H1 (cell line): ENCODE results near the gene SLC25A30. TPM values are rescaled to one million over a fixed set of nuclear protein-coding genes. Genes with fewer than 3 reads are reported as not detected.

Experiments
- CTCF ChIA-PET: fragments of 300-600 bp; sonication (Branson Sonifier 250); formaldehyde crosslinking; loops from one replicate; lab custom pipeline; 2021; ENCODE audit not compliant: partially characterized antibody; lab: Charles Lee
- POLR2A ChIA-PET: fragments of 300-600 bp; sonication (Branson Sonifier 250); formaldehyde crosslinking; loops from one replicate; lab custom pipeline; 2021; ENCODE audit warnings: inconsistent platforms; ENCODE audit not compliant: partially characterized antibody; lab: Charles Lee
- DNase-seq, 2 experiments: peaks; one replicate each; pipeline versions ENCODE4 v3.0.0 to v3.0.0-alpha.2; 2010 to 2022; ENCODE audit warnings: low spot score in 2 of 2, low read depth in 1 of 2, mixed read lengths in 1 of 2
- FAIRE-seq: peaks from 2 replicates; lab custom pipeline; 2011; peaks lifted over from hg19 to GRCh38; lab: Jason Lieb, UNC
- H2AFZ ChIP-seq: 2 replicates; pipeline ENCODE4 v1.8.1; 2012; ENCODE audit warnings: low read length, inconsistent platforms
- H2AK5ac ChIP-seq: 2 replicates; pipeline ENCODE4 v1.6.1; 2013; ENCODE audit warnings: low read depth, low read length
- H2BK120ac ChIP-seq: replicated peaks from 2 replicates; pipeline ENCODE3; 2013; ENCODE audit warnings: low read depth, low read length, inconsistent platforms
- H2BK12ac ChIP-seq: 2 replicates; pipeline ENCODE4 v1.6.1; 2013; ENCODE audit warnings: low read depth, low read length
- H2BK15ac ChIP-seq: 2 replicates; pipeline ENCODE4 v1.6.1; 2013; ENCODE audit warnings: low read length
- H2BK20ac ChIP-seq: 2 replicates; pipeline ENCODE4 v1.6.1; 2013; ENCODE audit warnings: low read length
- H2BK5ac ChIP-seq: 2 replicates; pipeline ENCODE4 v1.6.1; 2013; ENCODE audit warnings: low read depth, low read length
- H3K14ac ChIP-seq: 2 replicates; pipeline ENCODE4 v1.6.1; 2013; ENCODE audit warnings: inconsistent platforms; ENCODE audit not compliant: insufficient read length
- H3K18ac ChIP-seq: 2 replicates; pipeline ENCODE4 v1.6.1; 2013; ENCODE audit warnings: low read length; ENCODE audit errors: extremely low read depth
- H3K23ac ChIP-seq: 2 replicates; pipeline ENCODE4 v1.6.1; 2013; ENCODE audit warnings: inconsistent platforms; ENCODE audit not compliant: insufficient read length
- H3K23me2 ChIP-seq: 2 replicates; pipeline ENCODE4 v1.6.1; 2013; ENCODE audit warnings: low read depth, low read length
- H3K27ac ChIP-seq: 2 replicates; pipeline ENCODE4 v1.6.1; 2011; ENCODE audit warnings: low read depth, low read length, inconsistent platforms
- H3K27me3 ChIP-seq, 4 experiments: replicated peaks in 1 of 4; 1 replicate in 1 of 4; 2 replicates in 3 of 4; pipeline versions ENCODE4 v1.6.1 to v1.8.1; 2011 to 2013; ENCODE audit warnings: low read length in 3 of 4, mild to moderate bottlenecking in 3 of 4, inconsistent platforms in 2 of 4, mixed read lengths in 2 of 4, moderate library complexity in 1 of 4; ENCODE audit not compliant: control insufficient read depth in 3 of 4, insufficient read depth in 3 of 4; ENCODE audit errors: extremely low read depth in 1 of 4
- H3K36me3 ChIP-seq, 4 experiments: 2 replicates each; pipeline versions ENCODE4 v1.6.1 to v1.8.1; 2011 to 2013; ENCODE audit warnings: mild to moderate bottlenecking in 4 of 4, low read length in 3 of 4, moderate library complexity in 2 of 4, control low read depth in 1 of 4, inconsistent platforms in 1 of 4; ENCODE audit not compliant: insufficient read depth in 4 of 4, control insufficient read depth in 2 of 4
- H3K4ac ChIP-seq: replicated peaks from 2 replicates; pipeline ENCODE3; 2013; ENCODE audit warnings: low read length, low read depth, mixed read lengths, inconsistent platforms; ENCODE audit not compliant: insufficient read length
- H3K4me1 ChIP-seq, 4 experiments: replicated peaks in 1 of 4; 1 replicate in 1 of 4; 2 replicates in 3 of 4; pipeline versions ENCODE4 v1.6.1 to v1.8.1; 2011 to 2013; ENCODE audit warnings: low read length in 3 of 4, inconsistent platforms in 2 of 4, mixed read lengths in 1 of 4; ENCODE audit not compliant: insufficient read depth in 4 of 4, control insufficient read depth in 3 of 4
- H3K4me2 ChIP-seq, 2 experiments: 2 replicates each; pipeline versions ENCODE4 v1.6.1 to v1.8.1; 2011 to 2013; ENCODE audit warnings: low read depth in 2 of 2, low read length in 2 of 2, control low read depth in 1 of 2, inconsistent platforms in 1 of 2, mild to moderate bottlenecking in 1 of 2; ENCODE audit not compliant: insufficient read depth in 1 of 2
- H3K4me3 ChIP-seq, 4 experiments: fragments of 200-600, 300-600 bp in 1 of 4; sonication (generic), shearing (Covaris generic), sonication (Bioruptor Twin) in 1 of 4; 2 replicates each; pipeline versions ENCODE4 v1.5.1 to v1.8.1; 2011 to 2016; ENCODE audit warnings: low read length in 4 of 4, low read depth in 3 of 4, control low read depth in 2 of 4, inconsistent platforms in 2 of 4, mild to moderate bottlenecking in 2 of 4, mixed read lengths in 1 of 4, moderate library complexity in 1 of 4; ENCODE audit not compliant: insufficient read depth in 2 of 4; ENCODE audit errors: extremely low read depth in 1 of 4
- H3K56ac ChIP-seq: replicated peaks from 2 replicates; pipeline ENCODE3; 2013; ENCODE audit warnings: low read depth, mild to moderate bottlenecking, mixed read lengths, low read length, inconsistent platforms; ENCODE audit not compliant: insufficient read length
- H3K79me1 ChIP-seq: 2 replicates; pipeline ENCODE4 v1.6.1; 2013; ENCODE audit warnings: low read depth, low read length, control low read depth
- H3K79me2 ChIP-seq, 2 experiments: 2 replicates each; pipeline versions ENCODE4 v1.6.1 to v1.8.1; 2012 to 2013; ENCODE audit warnings: low read length in 2 of 2, mild to moderate bottlenecking in 2 of 2, inconsistent platforms in 1 of 2; ENCODE audit not compliant: insufficient read depth in 2 of 2, control insufficient read depth in 1 of 2
- H3K9ac ChIP-seq, 4 experiments: replicated peaks in 1 of 4; 1 replicate in 1 of 4; 2 replicates in 3 of 4; pipeline versions ENCODE4 v1.6.1 to v1.8.1; 2011 to 2013; ENCODE audit warnings: low read depth in 3 of 4, low read length in 3 of 4, control low read depth in 2 of 4, mild to moderate bottlenecking in 2 of 4, moderate library complexity in 2 of 4, inconsistent platforms in 1 of 4; ENCODE audit errors: extremely low read depth in 1 of 4
- H3K9me3 ChIP-seq, 2 experiments: 2 replicates each; pipeline versions ENCODE4 v1.6.1 to v1.8.1; 2012 to 2013; ENCODE audit warnings: mild to moderate bottlenecking in 2 of 2, moderate library complexity in 2 of 2, control low read depth in 1 of 2, inconsistent platforms in 1 of 2, low read depth in 1 of 2, low read length in 1 of 2, mixed read lengths in 1 of 2; ENCODE audit not compliant: insufficient read depth in 2 of 2
- H4K20me1 ChIP-seq, 2 experiments: replicated peaks in 1 of 2; 2 replicates each; pipeline versions ENCODE3 to v1.8.1; 2011 to 2013; ENCODE audit warnings: inconsistent platforms in 2 of 2, low read length in 2 of 2, mild to moderate bottlenecking in 1 of 2; ENCODE audit not compliant: insufficient read depth in 2 of 2, control insufficient read depth in 1 of 2
- H4K5ac ChIP-seq: 2 replicates; pipeline ENCODE4 v1.6.1; 2013; ENCODE audit warnings: low read length, low read depth, mixed read lengths, inconsistent platforms; ENCODE audit not compliant: insufficient read length
- H4K8ac ChIP-seq: 2 replicates; pipeline ENCODE4 v1.8.0; 2013; ENCODE audit warnings: mild to moderate bottlenecking, moderate library complexity, low read length, inconsistent platforms; ENCODE audit not compliant: insufficient read depth; ENCODE audit errors: extremely low read depth
- H4K91ac ChIP-seq: replicated peaks from 2 replicates; pipeline ENCODE3; 2013; ENCODE audit warnings: low read length, mixed read lengths, inconsistent platforms; ENCODE audit not compliant: insufficient read length
- BRCA1 ChIP-seq: IDR thresholded peaks from 2 replicates; pipeline ENCODE4 v1.6.1; 2012; ENCODE audit warnings: low read depth, low read length, improper control_type of control experiment
- CHD1 ChIP-seq: IDR thresholded peaks from 2 replicates; pipeline ENCODE4 v1.6.1; 2012; ENCODE audit warnings: low read depth, low read length, improper control_type of control experiment
- CHD2 ChIP-seq: IDR thresholded peaks from 2 replicates; pipeline ENCODE4 v1.6.1; 2012; ENCODE audit warnings: low read length, improper control_type of control experiment
- GABPA ChIP-seq: IDR thresholded peaks from 2 replicates; pipeline ENCODE4 v1.6.1; 2011; ENCODE audit warnings: mild to moderate bottlenecking, low read length, moderate library complexity, borderline replicate concordance; ENCODE audit not compliant: insufficient read depth
- KDM1A ChIP-seq: fragments of 200-600, 300-600 bp; sonication (generic); IDR thresholded peaks from 2 replicates; pipeline ENCODE4 v1.7.1; 2016; ENCODE audit warnings: mild to moderate bottlenecking, low read length, borderline replicate concordance
- KDM4A ChIP-seq: IDR thresholded peaks from one replicate; pipeline ENCODE4 v1.7.1; 2012; ENCODE audit warnings: low read depth, mild to moderate bottlenecking, moderate library complexity, low read length, inconsistent platforms; ENCODE audit not compliant: severe bottlenecking
- PHF8 ChIP-seq: fragments of 200-600 bp; sonication (generic); conservative IDR thresholded peaks from 2 replicates; pipeline ENCODE4 v1.7.1; 2012; ENCODE audit warnings: low read depth, mild to moderate bottlenecking, inconsistent platforms, low read length, moderate library complexity
- POLR2A ChIP-seq, 2 experiments: IDR thresholded peaks; 1 replicate in 1 of 2; 2 replicates in 1 of 2; pipeline ENCODE4 v1.6.1; 2011; ENCODE audit warnings: low read depth in 2 of 2, low read length in 2 of 2, mild to moderate bottlenecking in 2 of 2; ENCODE audit errors: control extremely low read depth in 1 of 2
- POU5F1 ChIP-seq: IDR thresholded peaks from 2 replicates; pipeline ENCODE4 v1.6.1; 2011; ENCODE audit warnings: low read depth, mild to moderate bottlenecking, low read length, moderate library complexity
- TAF7 ChIP-seq: optimal IDR thresholded peaks from 2 replicates; pipeline ENCODE3; 2011; ENCODE audit warnings: low read depth, mild to moderate bottlenecking, inconsistent platforms, low read length, moderate library complexity, borderline replicate concordance
- WGBS, 2 experiments: shearing (Covaris generic) in 1 of 2; methylation state at CpG; one replicate each; pipeline versions ENCODE4 v1.1.6 to v1.1.7; 2013 to 2015; ENCODE audit warnings: low lambda C conversion rate in 2 of 2, mixed read lengths in 2 of 2, inconsistent platforms in 1 of 2, low coverage in 1 of 2, missing lambda C conversion rate in 1 of 2; ENCODE audit not compliant: insufficient replicate concordance in 2 of 2, insufficient coverage in 1 of 2, insufficient read length in 1 of 2; ENCODE audit errors: extremely low coverage in 1 of 2, missing lambda C conversion rate in 1 of 2; 5-methylcytosine and 5-hydroxymethylcytosine counted together
- polyA plus RNA-seq, 7 experiments: library from polyadenylated mRNA; depleted of rRNA in 3 of 7; stranded (reverse) in 5 of 7; unstranded in 2 of 7; fragments of >200 nt in 5 of 7; fragments of 200-250 nt in 2 of 7; gene quantifications; 1 replicate in 5 of 7; 2 replicates in 1 of 7; 4 replicates in 1 of 7; pipeline versions ENCODE4 v1.2.1 to v1.2.3, GENCODE V29; 2011 to 2013; ENCODE audit warnings: missing spikeins in 2 of 7, mixed read lengths in 2 of 7
- total RNA-seq: library from RNA; stranded (reverse); fragmentation: NEBNext Ultra II Directional; extraction: Animal tissue kit (Norgen Biotek cat#: 25700); gene quantifications from 2 replicates; pipeline ENCODE4 v1.2.1, GENCODE V29; 2021
- TF ChIP-seq, protein P1 (sequence below): IDR thresholded peaks from 2 replicates; pipeline ENCODE4 v1.6.1; 2011; ENCODE audit warnings: low read depth, mild to moderate bottlenecking, low read length; ENCODE audit not compliant: insufficient read depth

The SLC25A30 gene
- total and polyA plus RNA-seq, 2 of the 8 experiments (the other 6 are each of a cell fraction or from before 2014, with no cell fraction given), result 2.1 to 8.7 TPM

DNA sequence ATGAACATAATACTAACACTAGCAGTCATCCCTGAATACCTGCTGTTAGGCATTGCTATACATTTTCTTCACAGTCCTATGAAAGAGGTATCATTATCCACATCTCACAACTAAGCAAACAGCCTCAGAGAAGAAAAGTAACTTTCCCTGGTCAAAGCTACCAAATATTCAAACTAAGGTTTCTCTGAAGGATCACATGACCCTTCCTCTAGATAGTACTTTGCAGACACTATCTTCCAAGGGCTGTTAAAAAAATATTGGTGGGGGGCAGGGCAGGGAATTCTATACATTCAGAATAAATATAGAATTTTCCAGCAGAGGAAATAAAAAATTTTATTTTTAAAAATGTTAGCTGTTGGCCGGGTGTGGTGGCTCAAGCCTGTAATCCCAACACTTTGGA is 3.1 kb downstream of the SLC25A30 start:
- Histone ChIP-seq H2BK120ac (no peak overlapping the region), H2BK20ac (no peak overlapping the region), H3K4me1 (no peaks in the 10 kb centered on the region; a peak in 1 of 7 replicates), H3K23ac (no peak overlapping the region), H3K36me3 (peaks cover 0 to under 1% (median 0%) of the 10 kb centered on the region in 4 experiments; a peak in 1 of 8 replicates), H2AK5ac (no peak overlapping the region), H3K27me3 (peaks cover 0 to 3% (median 0%) of the 10 kb centered on the region in 4 experiments; a peak in 2 of 7 replicates), H3K79me2 (no peaks in the 10 kb centered on the region), H3K4me3 (no peak overlapping the region), H3K4ac (no peak overlapping the region), H2BK12ac (no peak overlapping the region), H3K56ac (no peak overlapping the region), H4K20me1 (peaks cover 1 to 4% of the 10 kb centered on the region in 2 experiments), H4K8ac (no peak overlapping the region), H3K9me3 (no peaks in the 10 kb centered on the region), H3K4me2 (no peak overlapping the region), H3K27ac (no peak overlapping the region), H3K9ac (no peak overlapping the region), H4K5ac (no peak overlapping the region), H3K14ac (no peak overlapping the region), H4K91ac (no peak overlapping the region), H2AFZ (no peak overlapping the region), H3K23me2 (peaks cover 4% of the 10 kb centered on the region; the same call in 1 of the 2 replicates), H3K18ac (no peak overlapping the region), H2BK15ac (no peak overlapping the region), H3K79me1 (peaks cover under 1% of the 10 kb centered on the region; the same call in 1 of the 2 replicates), H2BK5ac (no peak overlapping the region)
- TF ChIP-seq BRCA1 (no peak), GABPA (no peak), CHD2 (no peak), PHF8 (no peak), POU5F1 (no peak), KDM1A (no peak), POLR2A (IDR thresholded peaks at IDR 0.05; ENCODE audit: control extremely low read depth in 1 of 2, low read depth in 2 of 2, low read length in 2 of 2) (no peak), KDM4A (no peak), TAF7 (no peak), CHD1 (no peak)
- TF ChIP-seq, protein P1, sequence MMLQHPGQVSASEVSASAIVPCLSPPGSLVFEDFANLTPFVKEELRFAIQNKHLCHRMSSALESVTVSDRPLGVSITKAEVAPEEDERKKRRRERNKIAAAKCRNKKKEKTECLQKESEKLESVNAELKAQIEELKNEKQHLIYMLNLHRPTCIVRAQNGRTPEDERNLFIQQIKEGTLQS, result no peak
- POLR2A ChIA-PET, result interaction anchor here (0.7 to 1.2 kb wide), 4 partner anchors 73 to 255 kb away, joined by 3 to 5 read pairs (median 3); no protein-coding TSS in a partner anchor
- CTCF ChIA-PET, result interaction anchor here (1.2 to 3.2 kb wide), 6 partner anchors 10 to 52 kb away, joined by 3 to 17 read pairs (median 6); no protein-coding TSS in a partner anchor
- FAIRE-seq, result no peak
- 100% methylated on average over 1 of the region's 1 CpG; no CpG with 5 or more reads in 1 of the 2 experiments for WGBS, 2 experiments
- DNase-seq, result no peak
